Measurements from ENCODE around the gene SPIRE1. TPM values are rescaled to one million over a fixed set of nuclear protein-coding genes. Genes with fewer than 3 reads are reported as not detected.
"Not testable (repeated sequence)": the region's sequence is repeated elsewhere in the genome, so short reads cannot be mapped to it uniquely, and the experiment has no call there.

SPIRE1 gene
- total and polyA plus RNA-seq, 3 experiments from 2014 or later, result 2.2 to 9.9 (median 8.1) TPM

DNA sequence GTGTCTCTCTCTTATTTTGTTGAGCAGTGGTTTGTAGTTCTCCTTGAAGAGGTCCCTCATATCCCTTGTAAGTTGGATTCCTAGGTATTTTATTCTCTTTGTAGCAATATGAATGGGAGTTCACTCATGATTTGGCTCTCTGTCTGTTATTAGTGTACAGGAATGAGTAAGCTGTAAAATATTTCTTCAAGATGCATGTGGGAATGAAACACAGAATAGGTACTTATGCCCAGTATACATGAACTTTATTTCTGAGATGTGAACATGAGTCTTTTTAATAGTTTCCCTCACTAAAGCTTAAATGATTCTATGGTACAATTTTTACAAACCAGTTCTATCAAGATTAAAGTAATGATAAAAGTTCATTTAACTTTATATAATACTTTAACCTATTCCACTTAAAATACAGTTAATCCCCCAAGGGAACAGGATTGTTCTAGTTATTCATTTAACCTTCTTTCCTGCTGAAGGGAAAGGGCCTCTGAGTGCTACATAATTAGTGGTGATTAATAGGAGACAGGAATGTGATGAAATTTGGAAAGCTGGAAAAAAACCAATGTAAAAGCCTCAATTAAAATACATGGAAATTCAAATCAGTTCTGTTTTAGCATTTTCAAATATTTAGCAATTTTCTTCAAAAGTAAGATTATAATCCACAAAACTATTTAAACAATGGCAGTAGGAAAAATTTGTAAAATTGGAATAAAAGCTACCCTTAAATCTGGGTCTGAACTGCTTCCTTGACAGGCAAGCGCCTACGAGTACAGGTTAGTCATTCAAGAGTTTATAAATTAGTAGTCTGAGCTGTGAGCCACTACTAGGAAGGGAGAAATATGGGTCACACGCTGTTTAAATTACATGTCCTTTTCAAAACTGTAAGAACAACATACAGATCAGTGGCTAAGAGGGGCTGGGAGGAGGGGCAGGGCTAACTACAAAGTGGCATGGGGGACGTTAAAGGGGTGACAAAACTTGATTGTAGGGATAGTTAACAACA, 28.9 kb downstream of the SPIRE1 start:
- H3K36me3 Mint-ChIP-seq, result peaks cover 0 to 7% (median 0%) of the 10 kb centered on the region in 3 donors
- H3K9me3 Mint-ChIP-seq, result peaks cover 0 to 3% (median 0%) of the 10 kb centered on the region in 5 donors
- CTCF ChIA-PET, result no interaction called here

GRCh38 chr18:12627199-12627598, 30.7 kb downstream of the SPIRE1 start:
- H3K36me3 ChIP-seq (ENCODE audit: insufficient read depth, low read length); H3K27ac ChIP-seq (ENCODE audit: low read depth, low read length); H3K9me3 Mint-ChIP-seq; POLR2A ChIA-PET; H3K27ac Mint-ChIP-seq; H3K4me1 Mint-ChIP-seq; H3K4me3 Mint-ChIP-seq; CTCF ChIA-PET; H3K36me3 Mint-ChIP-seq; H3K9me3 ChIP-seq (ENCODE audit: low read length); H3K27me3 Mint-ChIP-seq; H3K4me1 ChIP-seq (ENCODE audit: insufficient read depth, low read length); H3K4me3 ChIP-seq (ENCODE audit: low read length); H3K27me3 ChIP-seq (ENCODE audit: insufficient read depth, low read length, poor library complexity, severe bottlenecking); DNase-seq: not testable (repeated sequence)

More for the DNA sequence above, 28.9 kb downstream of the SPIRE1 start:
- no peaks in the 10 kb centered on the region for H3K9me3 ChIP-seq (ENCODE audit: low read length)
- POLR2A ChIA-PET, result no interaction called here
- Mint-ChIP-seq H3K27me3 (peaks cover 0 to 3% of the 10 kb centered on the region in 2 donors), H3K4me1 (no peaks in the 10 kb centered on the region), H3K27ac (no peak overlapping the region), H3K4me3 (no peak overlapping the region)
- H3K27me3 ChIP-seq (ENCODE audit: insufficient read depth, low read length, poor library complexity, severe bottlenecking), result no peaks in the 10 kb centered on the region
- DNase-seq, result no peak
- H3K4me3 ChIP-seq (ENCODE audit: low read length), result no peak overlapping the region
- no peaks in the 10 kb centered on the region for H3K36me3 ChIP-seq (ENCODE audit: insufficient read depth, low read length)
- no peak overlapping the region for H3K27ac ChIP-seq (ENCODE audit: low read depth, low read length)
- no peaks in the 10 kb centered on the region for H3K4me1 ChIP-seq (ENCODE audit: insufficient read depth, low read length)

GRCh38 chr18:12625241-12625640, 32.7 kb downstream of the SPIRE1 start:
- DNase-seq, result no peak
- H3K4me1 ChIP-seq (ENCODE audit: insufficient read depth, low read length), result no peaks in the 10 kb centered on the region
- ChIA-PET POLR2A (no interaction called here), CTCF (no interaction called here)
- H3K36me3 Mint-ChIP-seq, result no peaks in the 10 kb centered on the region
- H3K4me1 Mint-ChIP-seq, result no peaks in the 10 kb centered on the region
- H3K27ac Mint-ChIP-seq, result no peak overlapping the region
- H3K9me3 ChIP-seq (ENCODE audit: low read length), result no peaks in the 10 kb centered on the region
- no peak overlapping the region for H3K4me3 ChIP-seq (ENCODE audit: low read length)
- H3K9me3 Mint-ChIP-seq, result peaks cover 0 to 6% (median 0%) of the 10 kb centered on the region in 5 donors
- H3K27ac ChIP-seq (ENCODE audit: low read depth, low read length), result no peak overlapping the region
- H3K36me3 ChIP-seq (ENCODE audit: insufficient read depth, low read length), result no peaks in the 10 kb centered on the region
- H3K27me3 Mint-ChIP-seq, result no peaks in the 10 kb centered on the region
- H3K27me3 ChIP-seq (ENCODE audit: insufficient read depth, low read length, poor library complexity, severe bottlenecking), result no peaks in the 10 kb centered on the region
- H3K4me3 Mint-ChIP-seq, result no peak overlapping the region

DNA sequence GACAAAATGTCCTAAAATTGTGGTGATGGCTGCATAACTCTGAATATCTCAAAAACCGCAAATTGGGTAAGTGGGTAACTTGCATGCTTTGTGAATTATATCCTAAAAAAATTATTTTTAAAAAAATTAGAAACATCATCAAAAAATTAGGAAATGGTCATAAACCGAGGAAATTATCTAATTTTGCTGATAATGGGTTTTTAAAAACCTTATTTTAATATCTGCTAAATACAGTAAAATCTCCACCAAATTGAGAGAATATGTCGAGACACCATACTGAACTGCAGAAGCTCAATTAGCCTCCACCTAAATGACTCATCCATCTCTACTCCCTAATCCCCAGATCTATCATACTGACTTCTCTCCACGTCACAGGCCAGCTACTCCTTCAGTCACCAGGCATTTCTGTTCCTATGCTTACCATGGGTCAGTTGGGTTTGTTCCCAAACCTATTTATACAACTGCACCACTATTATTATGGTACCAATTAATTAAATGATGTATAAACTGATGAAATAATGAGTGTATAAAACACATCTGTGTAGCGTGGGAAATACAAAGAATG, 36.1 kb downstream of the SPIRE1 start:
- Histone ChIP-seq H3K36me3 (ENCODE audit: insufficient read depth, low read length) (no peaks in the 10 kb centered on the region), H3K4me3 (ENCODE audit: low read length) (no peak overlapping the region), H3K4me1 (ENCODE audit: insufficient read depth, low read length) (no peaks in the 10 kb centered on the region), H3K9me3 (ENCODE audit: low read length) (no peaks in the 10 kb centered on the region), H3K27ac (ENCODE audit: low read depth, low read length) (no peak overlapping the region), H3K27me3 (ENCODE audit: insufficient read depth, low read length, poor library complexity, severe bottlenecking) (no peaks in the 10 kb centered on the region)
- DNase-seq, result no peak
- Mint-ChIP-seq H3K27me3 (peaks cover 0 to 2% of the 10 kb centered on the region in 2 donors), H3K4me1 (no peaks in the 10 kb centered on the region), H3K4me3 (no peak overlapping the region), H3K36me3 (no peaks in the 10 kb centered on the region), H3K9me3 (peaks cover 0 to 6% (median 0%) of the 10 kb centered on the region in 5 donors), H3K27ac (no peak overlapping the region)
- POLR2A ChIA-PET, result no interaction called here
- CTCF ChIA-PET, result no interaction called here

- H3K4me3 Mint-ChIP-seq, result no peak overlapping the region
- H3K4me1 Mint-ChIP-seq, result no peaks in the 10 kb centered on the region
- Histone ChIP-seq H3K4me1 (ENCODE audit: insufficient read depth, low read length) (no peaks in the 10 kb centered on the region), H3K4me3 (ENCODE audit: low read length) (no peak overlapping the region), H3K27ac (ENCODE audit: low read depth, low read length) (no peak overlapping the region), H3K36me3 (ENCODE audit: insufficient read depth, low read length) (no peaks in the 10 kb centered on the region), H3K9me3 (ENCODE audit: low read length) (no peaks in the 10 kb centered on the region), H3K27me3 (ENCODE audit: insufficient read depth, low read length, poor library complexity, severe bottlenecking) (no peaks in the 10 kb centered on the region)
- no peaks in the 10 kb centered on the region for H3K36me3 Mint-ChIP-seq
- peaks cover 0 to 1% (median 0%) of the 10 kb centered on the region in 5 donors for H3K9me3 Mint-ChIP-seq
- ChIA-PET POLR2A (no interaction called here), CTCF (no interaction called here)
- H3K27me3 Mint-ChIP-seq, result peaks cover 4 to 10% of the 10 kb centered on the region in 2 donors
- no peak overlapping the region for H3K27ac Mint-ChIP-seq
- DNase-seq, result no peak
Observed at GRCh38 chr18:12615748-12616147, 42.2 kb downstream of the SPIRE1 start.

DNA sequence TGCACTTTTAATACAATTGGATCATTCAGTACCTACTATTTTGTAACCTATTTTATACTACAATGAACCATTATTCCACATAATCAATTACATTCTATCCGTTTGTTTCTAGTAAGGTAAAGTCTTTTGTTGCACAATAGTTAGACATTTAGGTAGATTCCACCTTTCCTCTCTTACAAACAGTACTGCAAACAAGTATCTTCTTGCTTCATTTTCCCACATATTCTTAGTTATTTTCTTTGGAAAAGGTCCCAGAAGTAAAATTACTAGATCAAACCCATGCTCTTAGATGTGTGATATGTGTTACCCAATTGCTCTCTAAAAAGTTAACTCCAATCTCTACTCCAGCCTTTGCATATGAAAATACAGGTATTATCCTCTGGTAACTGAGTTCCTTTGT, 49.6 kb downstream of the SPIRE1 start:
- peaks cover 2 to 12% of the 10 kb centered on the region in 2 donors for H3K27me3 Mint-ChIP-seq
- no peak for DNase-seq
- ChIA-PET CTCF (no interaction called here), POLR2A (no interaction called here)
- Histone ChIP-seq H3K4me1 (ENCODE audit: insufficient read depth, low read length) (no peaks in the 10 kb centered on the region), H3K4me3 (ENCODE audit: low read length) (no peak overlapping the region), H3K9me3 (ENCODE audit: low read length) (no peaks in the 10 kb centered on the region), H3K27ac (ENCODE audit: low read depth, low read length) (no peak overlapping the region), H3K36me3 (ENCODE audit: insufficient read depth, low read length) (no peaks in the 10 kb centered on the region), H3K27me3 (ENCODE audit: insufficient read depth, low read length, poor library complexity, severe bottlenecking) (no peaks in the 10 kb centered on the region)
- no peaks in the 10 kb centered on the region for H3K9me3 Mint-ChIP-seq
- no peaks in the 10 kb centered on the region for H3K4me1 Mint-ChIP-seq
- no peaks in the 10 kb centered on the region for H3K36me3 Mint-ChIP-seq
- H3K27ac Mint-ChIP-seq, result no peak overlapping the region
- H3K4me3 Mint-ChIP-seq, result no peak overlapping the region

DNA sequence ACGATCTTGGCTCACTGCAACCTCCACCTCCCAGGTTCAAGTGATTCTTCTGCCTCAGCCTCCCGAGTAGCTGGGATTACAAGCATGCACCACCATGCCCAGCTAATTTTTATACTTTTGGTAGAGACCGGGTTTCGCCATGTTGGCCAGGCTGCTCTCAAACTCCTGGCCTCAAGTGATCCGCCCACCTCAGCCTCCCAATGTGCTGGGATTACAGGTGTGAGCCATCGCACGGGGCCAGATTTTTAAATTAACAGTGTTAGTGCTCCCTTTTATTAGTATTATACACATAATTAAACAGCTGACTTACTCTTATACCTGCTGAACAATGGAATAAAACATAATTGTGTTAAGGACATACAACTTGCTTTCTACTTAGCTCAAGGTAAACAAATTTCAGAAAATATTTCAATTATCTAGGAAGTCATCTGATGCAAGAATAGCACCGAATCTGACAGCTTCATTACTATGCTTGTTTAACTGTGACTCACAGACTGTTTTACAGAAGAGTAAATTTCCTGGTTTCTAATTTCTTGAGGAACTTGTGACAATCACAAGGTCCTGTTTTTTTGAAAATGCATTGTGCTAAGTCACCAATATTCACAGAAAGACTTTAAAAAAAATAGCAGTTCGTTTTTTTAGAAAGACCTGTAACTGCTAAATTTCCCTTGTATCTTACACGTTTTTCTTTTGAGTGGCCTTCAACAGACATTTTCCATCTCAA, 51.2 kb downstream of the SPIRE1 start:
- Mint-ChIP-seq H3K27ac (no peak overlapping the region), H3K4me1 (no peaks in the 10 kb centered on the region), H3K27me3 (peaks cover 2 to 7% of the 10 kb centered on the region in 2 donors), H3K36me3 (no peaks in the 10 kb centered on the region), H3K9me3 (no peaks in the 10 kb centered on the region), H3K4me3 (no peak overlapping the region)
- ChIA-PET POLR2A (interaction anchor here (0.6 kb wide), 1 partner anchor 102 kb away, joined by 6 read pairs; no protein-coding TSS in a partner anchor), CTCF (no interaction called here)
- Histone ChIP-seq H3K27me3 (ENCODE audit: insufficient read depth, low read length, poor library complexity, severe bottlenecking) (no peaks in the 10 kb centered on the region), H3K9me3 (ENCODE audit: low read length) (no peaks in the 10 kb centered on the region), H3K4me3 (ENCODE audit: low read length) (no peak overlapping the region), H3K4me1 (ENCODE audit: insufficient read depth, low read length) (no peaks in the 10 kb centered on the region), H3K36me3 (ENCODE audit: insufficient read depth, low read length) (no peaks in the 10 kb centered on the region), H3K27ac (ENCODE audit: low read depth, low read length) (peak overlapping the region; percentile 22)
- no peak for DNase-seq

DNA sequence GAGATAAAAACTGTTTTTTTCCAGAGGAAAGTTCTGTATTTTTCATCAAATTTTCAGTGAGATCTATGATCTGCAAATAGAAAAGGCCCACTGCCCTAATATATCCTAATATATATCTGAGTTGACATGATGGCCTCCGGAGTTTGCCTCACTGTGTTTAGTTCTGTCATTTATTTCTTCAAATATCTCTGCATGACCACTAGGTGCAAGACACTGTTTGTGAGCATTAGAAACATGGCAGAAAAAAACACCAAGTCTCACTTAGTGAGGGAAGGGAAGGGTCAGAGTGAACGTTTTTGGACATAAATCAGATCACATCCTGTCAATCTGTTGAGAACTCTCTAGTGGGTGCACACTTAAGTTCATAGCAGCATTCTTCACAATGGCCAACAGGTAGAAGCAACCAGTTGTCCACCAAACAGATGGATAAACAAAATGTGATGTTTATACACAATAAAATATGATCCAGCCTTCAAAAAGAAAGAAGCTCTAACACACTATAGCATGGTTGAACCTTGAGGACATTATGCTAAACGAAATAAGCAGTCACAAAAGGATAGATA, 53.4 kb downstream of the SPIRE1 start:
- H3K4me1 Mint-ChIP-seq, result no peaks in the 10 kb centered on the region
- no peak overlapping the region for H3K4me3 ChIP-seq (ENCODE audit: low read length)
- ChIA-PET POLR2A (no interaction called here), CTCF (no interaction called here)
- H3K27ac ChIP-seq (ENCODE audit: low read depth, low read length), result no peak overlapping the region
- no peaks in the 10 kb centered on the region for H3K36me3 ChIP-seq (ENCODE audit: insufficient read depth, low read length)
- DNase-seq, result no peak
- H3K27me3 ChIP-seq (ENCODE audit: insufficient read depth, low read length, poor library complexity, severe bottlenecking), result no peaks in the 10 kb centered on the region
- no peaks in the 10 kb centered on the region for H3K27me3 Mint-ChIP-seq
- no peak overlapping the region for H3K4me3 Mint-ChIP-seq
- no peaks in the 10 kb centered on the region for H3K9me3 ChIP-seq (ENCODE audit: low read length)
- no peaks in the 10 kb centered on the region for H3K9me3 Mint-ChIP-seq
- H3K36me3 Mint-ChIP-seq, result no peaks in the 10 kb centered on the region
- no peak overlapping the region for H3K27ac Mint-ChIP-seq
- no peaks in the 10 kb centered on the region for H3K4me1 ChIP-seq (ENCODE audit: insufficient read depth, low read length)
